HG03354 (cell line): ENCODE results near the gene ZBTB20.

Experiments
- ATAC-seq: cut with Tn5 transposase; IDR thresholded peaks from one replicate; pipeline ENCODE4 v1.9.1; 2021; ENCODE audit warnings: mild to moderate bottlenecking; ENCODE audit not compliant: unreplicated experiment, poor library complexity, severe bottlenecking

The ZBTB20 gene

DNA sequence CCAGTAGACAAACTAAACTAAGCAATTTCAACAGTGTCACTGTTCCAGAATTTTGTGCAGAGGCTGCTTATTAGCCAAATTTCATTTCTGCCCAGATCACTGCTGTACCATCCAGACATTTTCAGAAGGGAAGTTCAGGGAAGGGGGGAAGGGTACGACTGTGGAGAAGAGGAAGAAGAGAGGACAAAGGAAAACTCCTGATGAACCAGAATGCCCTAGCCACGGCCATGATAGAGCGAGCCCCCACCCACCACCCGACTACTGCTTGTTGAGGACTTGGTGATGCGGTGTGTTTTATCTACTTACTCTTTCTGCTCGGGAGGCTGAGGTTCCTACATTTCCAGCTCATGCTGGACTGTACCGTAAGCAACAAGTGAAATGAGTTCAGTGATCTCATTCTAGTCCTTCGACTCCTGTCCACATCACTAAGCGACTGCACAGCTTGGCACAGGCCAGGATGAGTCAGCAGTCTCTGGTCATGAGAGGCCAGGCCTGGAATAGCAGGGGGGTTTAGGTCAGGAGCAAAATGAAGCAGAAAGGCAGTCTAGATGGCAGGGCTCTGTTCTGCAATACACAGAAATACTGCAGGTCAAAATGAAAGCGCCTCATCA is 522.4 kb downstream of the ZBTB20 start:
- no peak for ATAC-seq

GRCh38 chr3:114624047-114624445 is 523.0 kb downstream of the ZBTB20 start:
- no peak for ATAC-seq

GRCh38 chr3:114623420-114624046 is 523.6 kb downstream of the ZBTB20 start:
- ATAC-seq, result no peak

- ATAC-seq, result no peak
Measured at GRCh38 chr3:114622001-114622400, 525.1 kb downstream of the ZBTB20 start.

GRCh38 chr3:114619771-114620170 is 527.3 kb downstream of the ZBTB20 start:
- ATAC-seq, result no peak

- ATAC-seq, result no peak
Measured at GRCh38 chr3:114615523-114616085, 531.5 kb downstream of the ZBTB20 start.

GRCh38 chr3:114609973-114610630 is 537.0 kb downstream of the ZBTB20 start:
- no peak for ATAC-seq

DNA sequence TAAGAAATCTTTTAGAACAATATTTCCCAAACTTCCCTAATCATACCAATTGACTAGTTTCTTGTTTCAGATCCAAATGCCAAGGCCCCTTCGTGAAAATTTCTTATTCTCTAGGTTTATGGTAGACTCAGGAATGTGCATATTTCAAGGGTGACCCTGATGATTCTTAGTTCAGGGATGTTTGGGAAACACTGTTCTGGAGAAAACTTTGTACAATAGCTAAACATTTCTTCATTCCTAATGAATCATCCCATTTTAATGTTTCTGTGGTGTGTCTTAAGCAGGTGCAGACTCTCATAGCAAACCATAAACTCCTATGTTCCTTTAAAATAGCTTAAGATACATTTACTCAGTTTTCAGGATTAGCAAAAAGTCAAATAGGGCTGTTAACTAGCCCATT is 538.8 kb downstream of the ZBTB20 start:
- ATAC-seq, result no peak

DNA sequence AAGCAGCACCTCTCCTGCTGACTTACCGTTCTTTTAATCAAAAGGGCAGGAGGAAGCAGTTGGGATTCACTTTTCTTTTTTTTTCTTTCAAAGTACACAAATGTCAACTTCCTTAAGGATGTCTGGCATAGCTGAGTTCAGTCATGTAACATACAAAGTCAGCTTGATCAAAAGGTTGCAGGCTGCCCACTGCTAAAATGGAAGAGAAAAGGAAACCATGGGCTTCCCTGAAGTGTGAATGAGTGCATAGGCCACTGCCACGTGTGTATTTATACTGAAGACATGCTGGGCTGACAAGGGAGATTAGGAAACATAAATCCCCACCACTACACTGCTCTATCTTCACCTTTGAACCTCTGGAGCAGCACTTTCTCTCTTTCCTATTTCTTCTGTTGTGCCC is 540.8 kb downstream of the ZBTB20 start:
- no peak for ATAC-seq

GRCh38 chr3:114600571-114600970 is 546.5 kb downstream of the ZBTB20 start:
- no peak for ATAC-seq

- no peak for ATAC-seq
Measured at GRCh38 chr3:114597871-114598270, 549.2 kb downstream of the ZBTB20 start.

DNA sequence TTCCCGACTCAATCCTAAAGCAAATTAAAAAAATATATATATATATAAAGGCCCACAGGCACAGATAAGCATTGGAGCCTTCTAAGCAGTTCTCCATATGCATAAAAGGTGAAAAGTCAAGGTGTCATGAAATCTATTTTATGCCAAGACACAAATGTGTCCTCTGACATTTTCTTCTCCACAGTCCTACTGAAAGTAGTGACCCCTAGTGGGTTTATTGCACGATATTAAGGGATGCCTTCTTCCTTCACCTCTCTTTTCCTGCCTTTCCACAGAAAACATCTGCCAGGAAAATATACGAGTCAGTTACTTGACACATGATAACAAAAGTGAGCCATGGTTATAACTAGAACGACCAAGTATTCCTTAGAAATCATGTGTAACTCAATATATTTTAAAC is 550.1 kb downstream of the ZBTB20 start:
- no peak for ATAC-seq

DNA sequence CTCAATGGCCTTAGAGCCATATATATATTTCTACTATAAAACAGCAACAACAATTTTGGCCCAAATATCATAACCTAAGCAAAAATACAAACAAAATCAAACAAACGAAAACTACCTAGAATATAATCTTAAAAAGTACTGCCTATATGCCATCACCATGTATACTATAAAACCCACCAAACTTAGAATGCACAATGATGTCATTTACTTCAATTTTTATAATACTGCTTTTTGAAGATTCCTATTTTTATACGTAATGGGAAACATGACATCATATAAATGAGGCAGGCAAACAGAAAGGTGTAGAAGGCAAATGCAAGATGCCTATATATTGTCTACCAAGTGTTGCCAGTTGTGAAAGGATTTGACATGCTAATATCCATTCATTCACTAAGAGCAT is 550.9 kb downstream of the ZBTB20 start:
- ATAC-seq, result no peak

GRCh38 chr3:114595522-114596028 is 551.5 kb downstream of the ZBTB20 start:
- no peak for ATAC-seq

DNA sequence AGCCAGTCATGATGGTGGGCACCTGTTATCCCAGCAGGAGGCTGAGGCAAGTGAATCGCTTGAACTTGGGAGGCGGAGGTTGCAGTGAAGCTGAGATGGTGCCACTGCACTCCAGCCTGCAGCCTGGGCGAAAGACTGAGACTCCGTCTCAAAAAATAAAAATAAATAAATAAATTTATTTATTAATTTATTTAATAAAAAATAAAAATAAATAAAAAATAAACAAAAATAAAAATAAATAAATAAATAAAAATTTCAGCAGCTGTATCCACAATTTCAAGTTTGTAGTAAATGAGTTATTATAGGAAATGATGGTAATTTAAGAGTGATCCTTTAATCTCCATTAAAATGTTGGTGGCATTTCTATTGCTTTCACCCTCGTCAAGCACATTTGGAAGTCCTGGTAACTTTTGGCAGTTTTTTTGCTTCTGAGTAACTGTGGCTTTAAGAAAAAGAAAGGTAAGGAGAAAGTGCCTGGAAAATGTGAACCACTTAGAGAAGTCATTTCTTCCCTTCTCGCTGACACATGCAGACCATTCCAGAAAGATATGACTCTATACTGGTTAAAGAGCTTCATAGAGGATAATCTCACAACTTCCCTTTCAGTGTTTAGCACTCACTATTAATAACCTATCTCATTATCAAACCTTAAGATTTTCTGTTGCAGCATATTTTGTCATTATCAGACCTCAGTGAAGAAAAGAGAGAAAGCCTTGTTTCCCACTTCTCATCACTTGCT is 556.6 kb downstream of the ZBTB20 start:
- no peak for ATAC-seq

- no peak for ATAC-seq
Measured at GRCh38 chr3:114587986-114588385, 559.1 kb downstream of the ZBTB20 start.

- ATAC-seq, result no peak
Measured at GRCh38 chr3:114586119-114586518, 561.0 kb downstream of the ZBTB20 start.

GRCh38 chr3:114585687-114586086 is 561.4 kb downstream of the ZBTB20 start:
- ATAC-seq, result no peak

GRCh38 chr3:114584734-114585371 is 562.2 kb downstream of the ZBTB20 start:
- ATAC-seq, result no peak

DNA sequence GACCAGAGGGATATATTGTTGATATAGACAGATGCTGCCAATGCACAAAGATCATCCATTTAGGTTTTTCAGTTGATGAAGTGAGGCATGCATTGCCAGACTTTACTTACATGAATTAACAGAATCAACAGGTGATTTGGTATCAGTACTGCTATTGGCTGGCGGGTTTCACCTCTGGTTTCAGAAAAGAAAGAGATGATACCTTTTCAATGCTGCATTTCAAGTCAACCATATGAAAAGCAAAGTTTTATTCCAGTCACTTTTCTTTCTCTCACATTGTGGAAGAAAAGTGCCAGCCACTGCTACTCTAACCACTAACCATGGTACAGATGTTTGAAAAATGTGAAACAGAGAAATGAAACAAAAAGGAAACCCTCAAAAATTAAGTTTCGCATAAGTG is 564.2 kb downstream of the ZBTB20 start:
- ATAC-seq, result peak; percentile 91
